Activated naive CD4-positive, alpha-beta T cell treated with Interleukin-2 at 50 U/mL for 16 hours (primary cell): ENCODE results near the gene TMTC2.

Source experiments
- DNase-seq: peaks from one replicate; pipeline ENCODE4 v3.0.0-alpha.2; 2020

The TMTC2 gene

GRCh38 chr12:83027021-83027723 lies 340.5 kb downstream of the TMTC2 start:
- DNase-seq: no peak

GRCh38 chr12:83031196-83031595 lies 344.5 kb downstream of the TMTC2 start:
- no peak for DNase-seq

GRCh38 chr12:83036847-83037246 lies 350.1 kb downstream of the TMTC2 start:
- no peak for DNase-seq

GRCh38 chr12:83039413-83039812 lies 352.7 kb downstream of the TMTC2 start:
- no peak for DNase-seq

GRCh38 chr12:83040339-83040738 lies 353.6 kb downstream of the TMTC2 start:
- DNase-seq: no peak

- no peak for DNase-seq
These were observed 354.3 kb downstream of the TMTC2 start for GRCh38 chr12:83040991-83041390.

GRCh38 chr12:83042441-83043200 lies 355.9 kb downstream of the TMTC2 start:
- no peak for DNase-seq

GRCh38 chr12:83044736-83045135 lies 358.0 kb downstream of the TMTC2 start:
- DNase-seq: no peak

GRCh38 chr12:83046019-83046418 lies 359.3 kb downstream of the TMTC2 start:
- DNase-seq: no peak

GRCh38 chr12:83049306-83049705 lies 362.6 kb downstream of the TMTC2 start:
- no peak for DNase-seq

GRCh38 chr12:83052890-83053541 lies 366.3 kb downstream of the TMTC2 start:
- DNase-seq: no peak

- DNase-seq: no peak
These were observed 370.7 kb downstream of the TMTC2 start for GRCh38 chr12:83057436-83057835.

GRCh38 chr12:83059107-83059506 lies 372.4 kb downstream of the TMTC2 start:
- no peak for DNase-seq

GRCh38 chr12:83065562-83065961 lies 378.9 kb downstream of the TMTC2 start:
- no peak for DNase-seq

- DNase-seq: no peak
These were observed 381.3 kb downstream of the TMTC2 start for GRCh38 chr12:83067981-83068380.

GRCh38 chr12:83074358-83074894 lies 387.7 kb downstream of the TMTC2 start:
- DNase-seq: no peak

- no peak for DNase-seq
These were observed 388.8 kb downstream of the TMTC2 start for GRCh38 chr12:83075471-83075870.

GRCh38 chr12:83077041-83077440 lies 390.3 kb downstream of the TMTC2 start:
- DNase-seq: no peak

- no peak for DNase-seq
These were observed 396.1 kb downstream of the TMTC2 start for GRCh38 chr12:83082690-83083276.

GRCh38 chr12:83083616-83084015 lies 396.9 kb downstream of the TMTC2 start:
- DNase-seq: no peak

- DNase-seq: no peak
These were observed 398.0 kb downstream of the TMTC2 start for GRCh38 chr12:83084516-83085234.

- no peak for DNase-seq
These were observed 399.3 kb downstream of the TMTC2 start for GRCh38 chr12:83086023-83086422.

GRCh38 chr12:83089575-83089974 lies 402.9 kb downstream of the TMTC2 start:
- no peak for DNase-seq
